Esophagus (tissue), 2 donors: ENCODE data around the gene SMYD3. TPM values are rescaled to one million over a fixed set of nuclear protein-coding genes. Genes with fewer than 3 reads are reported as not detected.

Experiments used
- H3K27ac ChIP-seq, 2 donors: one replicate each; pipeline ENCODE4 v1.5.1; 2013; ENCODE audit warnings: low read depth in 2 of 2, mild to moderate bottlenecking in 2 of 2, inconsistent platforms in 1 of 2, low read length in 1 of 2, moderate library complexity in 1 of 2
- H3K27me3 ChIP-seq, 2 donors: one replicate each; pipeline ENCODE4 v1.6.1; 2013; ENCODE audit warnings: low read length in 2 of 2, control low read depth in 1 of 2, mild to moderate bottlenecking in 1 of 2; ENCODE audit not compliant: insufficient read depth in 2 of 2, control insufficient read depth in 1 of 2
- H3K36me3 ChIP-seq, 2 donors: one replicate each; pipeline ENCODE4 v1.6.1; 2013; ENCODE audit warnings: low read length in 1 of 2; ENCODE audit not compliant: control insufficient read depth in 2 of 2, insufficient read depth in 2 of 2
- H3K4me1 ChIP-seq, 2 donors: one replicate each; pipeline ENCODE4 v1.6.1; 2013; ENCODE audit warnings: low read length in 1 of 2; ENCODE audit not compliant: control insufficient read depth in 2 of 2, insufficient read depth in 2 of 2
- H3K4me3 ChIP-seq, 2 donors: one replicate each; pipeline ENCODE4 v1.5.1; 2013; ENCODE audit warnings: low read length in 2 of 2, mild to moderate bottlenecking in 2 of 2, low read depth in 1 of 2, moderate library complexity in 1 of 2
- H3K9me3 ChIP-seq, 2 donors: one replicate each; pipeline ENCODE4 v1.6.1; 2013; ENCODE audit warnings: mild to moderate bottlenecking in 2 of 2, low read depth in 1 of 2, low read length in 1 of 2, moderate library complexity in 1 of 2; ENCODE audit not compliant: control insufficient read depth in 2 of 2, insufficient read depth in 1 of 2
- WGBS, 2 donors: extraction: QIAGEN DNeasy Blood & Tissue Kit; methylation state at CpG; one replicate each; pipeline ENCODE4 v1.1.7; 2013; 5-methylcytosine and 5-hydroxymethylcytosine counted together
- polyA plus RNA-seq, 2 donors: library from polyadenylated mRNA; stranded (reverse); fragments of 200-250 nt; gene quantifications; one replicate each; pipeline ENCODE4 v1.2.3, GENCODE V29; 2013
- donor health status: healthy with polysubstance abuse.
- donor health status: Bipolar disorder and iron deficiency.

The SMYD3 gene
- polyA plus RNA-seq, 2 donors: 5.0 to 5.7 TPM

DNA sequence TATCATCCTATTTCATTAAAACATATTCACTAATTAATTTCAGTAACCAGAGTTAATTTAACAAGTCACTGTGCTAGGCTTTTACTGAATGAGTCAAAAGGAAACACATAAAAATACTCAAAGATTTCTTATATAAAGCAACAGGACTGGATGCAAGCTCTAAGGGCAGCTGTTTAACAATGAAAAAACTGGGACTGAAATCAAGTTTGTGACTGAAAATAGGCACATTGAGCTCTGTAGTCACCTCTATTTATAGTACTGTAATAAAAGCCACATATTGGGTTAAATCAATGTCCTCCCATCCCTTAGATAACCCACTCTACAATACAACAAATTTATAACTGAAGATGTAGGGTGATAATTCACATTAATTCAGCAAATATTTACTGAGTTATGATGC, 52.4 kb downstream of the SMYD3 start:
- H3K4me1 ChIP-seq: no peaks in the 10 kb centered on the region
- H3K4me3 ChIP-seq: no peak overlapping the region
- H3K36me3 ChIP-seq: no peaks in the 10 kb centered on the region
- no peaks in the 10 kb centered on the region for H3K27me3 ChIP-seq
- H3K9me3 ChIP-seq: no peaks in the 10 kb centered on the region
- H3K27ac ChIP-seq: no peak overlapping the region

DNA sequence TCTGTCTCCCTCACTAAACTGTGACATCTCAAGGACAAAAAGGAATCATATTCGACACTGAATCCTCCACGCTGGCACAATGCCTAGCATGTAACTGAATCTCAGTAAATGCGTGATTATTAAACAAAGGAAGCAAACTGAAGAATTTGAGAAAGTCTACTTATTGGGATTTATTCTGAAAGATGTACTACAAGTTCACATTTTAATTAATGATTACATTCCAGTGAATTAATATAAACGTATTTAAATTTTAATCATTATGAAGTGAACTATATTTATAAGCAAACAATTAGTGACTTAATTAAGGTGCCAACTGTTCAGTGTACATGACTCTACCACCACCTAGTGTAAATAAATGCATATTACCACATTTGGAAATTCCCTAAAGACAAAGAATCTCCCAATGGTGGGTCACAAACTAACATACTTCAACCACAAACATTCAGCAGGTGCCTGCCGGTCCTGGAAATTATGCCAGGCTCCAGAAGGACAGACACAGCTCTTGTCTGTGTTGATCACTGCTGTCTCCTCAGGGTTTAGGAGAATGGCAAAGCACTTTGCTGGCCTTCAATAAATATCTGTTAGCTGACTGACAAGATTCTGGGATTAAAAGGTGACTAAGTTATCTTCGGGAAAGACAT, 56.3 kb downstream of the SMYD3 start:
- Histone ChIP-seq H3K27me3 (no peaks in the 10 kb centered on the region), H3K36me3 (no peaks in the 10 kb centered on the region)
- 36 to 41% methylated on average over 6 of the region's 6 CpGs for WGBS, 2 donors

DNA sequence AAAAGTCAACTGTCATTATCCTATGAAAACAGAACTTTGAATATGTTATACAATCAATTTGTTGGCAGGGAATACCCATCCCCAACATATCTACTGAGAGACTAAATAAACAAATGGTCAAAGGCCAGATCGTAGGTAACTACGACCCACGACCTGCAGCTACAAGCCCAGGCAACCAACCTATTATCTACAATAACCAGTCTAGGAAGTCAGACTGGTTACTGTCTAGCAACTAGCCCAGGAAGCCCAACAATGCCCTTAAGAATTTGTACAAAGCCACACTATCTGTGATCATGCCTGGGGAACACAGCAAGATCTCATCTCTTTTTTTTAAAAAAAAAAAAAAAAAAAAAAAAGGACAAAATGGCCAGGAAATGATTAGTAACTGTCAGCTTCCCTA, 58.7 kb downstream of the SMYD3 start:
- Histone ChIP-seq H3K36me3 (no peaks in the 10 kb centered on the region), H3K4me3 (no peak overlapping the region), H3K27me3 (no peaks in the 10 kb centered on the region), H3K4me1 (peaks cover 0 to 3% of the 10 kb centered on the region in 2 donors), H3K27ac (no peak overlapping the region), H3K9me3 (no peaks in the 10 kb centered on the region)
- 47 to 72% methylated on average over 3 of the region's 3 CpGs for WGBS, 2 donors

More for the DNA sequence above, 56.3 kb downstream of the SMYD3 start:
- Histone ChIP-seq H3K27ac (no peak overlapping the region), H3K4me3 (no peak overlapping the region), H3K9me3 (no peaks in the 10 kb centered on the region), H3K4me1 (peaks cover 0 to 3% of the 10 kb centered on the region in 2 donors)

DNA sequence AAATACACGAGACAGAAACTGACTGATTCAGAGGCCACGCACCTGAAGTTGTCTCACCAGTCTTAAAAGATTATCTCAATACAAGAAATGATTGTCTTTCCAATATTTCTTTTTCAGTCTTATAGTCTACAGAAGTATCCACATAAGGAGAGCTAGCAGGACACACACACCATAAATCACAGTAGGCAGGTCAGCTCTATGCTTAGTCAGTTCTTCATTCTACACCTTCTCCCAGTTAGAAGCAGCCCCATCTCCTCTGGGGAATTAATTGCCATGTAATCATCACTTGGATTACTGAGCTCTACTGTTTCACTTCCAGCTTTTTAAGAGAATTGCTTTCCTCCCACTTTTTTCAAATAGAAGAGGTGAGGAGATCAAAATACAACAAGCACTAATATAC, 59.6 kb downstream of the SMYD3 start:
- H3K27ac ChIP-seq: no peak overlapping the region
- no peak overlapping the region for H3K4me3 ChIP-seq
- no peaks in the 10 kb centered on the region for H3K27me3 ChIP-seq
- H3K36me3 ChIP-seq: no peaks in the 10 kb centered on the region
- H3K9me3 ChIP-seq: no peaks in the 10 kb centered on the region
- H3K4me1 ChIP-seq: peaks cover 0 to 3% of the 10 kb centered on the region in 2 donors
- 64 to 72% methylated on average over 2 of the region's 2 CpGs for WGBS, 2 donors

DNA sequence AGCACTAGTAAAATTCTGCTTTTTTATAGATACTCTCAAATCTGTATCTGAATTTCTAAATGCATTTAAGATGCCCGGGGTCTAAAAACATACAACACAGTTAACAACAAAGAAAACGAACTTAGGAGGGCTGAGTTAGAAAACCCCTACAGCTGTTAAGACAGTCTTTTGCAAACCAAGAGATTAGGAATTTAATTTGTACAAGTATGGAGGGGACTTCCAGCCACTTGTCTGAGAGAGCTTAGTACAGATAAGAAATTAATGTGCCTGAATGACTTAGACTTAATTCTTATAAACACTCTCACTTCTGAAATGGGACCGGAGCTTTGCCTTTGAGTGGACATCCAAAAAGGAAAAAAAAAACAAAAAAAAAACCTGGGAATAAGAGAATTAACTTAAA, 61.6 kb downstream of the SMYD3 start:
- 76 to 84% methylated on average over 3 of the region's 3 CpGs for WGBS, 2 donors
- H3K27me3 ChIP-seq: no peaks in the 10 kb centered on the region
- H3K36me3 ChIP-seq: no peaks in the 10 kb centered on the region
- no peak overlapping the region for H3K27ac ChIP-seq
- no peaks in the 10 kb centered on the region for H3K9me3 ChIP-seq
- peaks cover 0 to 3% of the 10 kb centered on the region in 2 donors for H3K4me1 ChIP-seq
- no peak overlapping the region for H3K4me3 ChIP-seq

DNA sequence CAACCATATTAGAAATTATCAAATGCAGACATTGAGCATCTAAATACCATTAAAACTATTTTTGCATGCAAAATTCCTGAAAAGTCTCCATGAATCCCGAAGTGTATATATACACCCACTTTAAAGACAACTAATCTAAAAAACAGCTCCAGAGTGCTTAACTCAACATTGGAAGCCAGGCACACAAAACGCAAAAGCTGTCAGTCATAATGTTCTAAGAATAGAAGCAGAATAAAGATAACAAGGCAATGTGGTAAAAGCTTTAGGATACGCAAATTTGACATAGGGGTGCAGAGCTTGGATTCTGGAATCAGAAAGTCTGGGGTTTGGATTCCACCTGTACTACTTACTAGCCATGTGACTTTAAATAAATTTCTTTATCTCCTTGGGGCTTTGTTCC, 62.5 kb downstream of the SMYD3 start:
- H3K27ac ChIP-seq: no peak overlapping the region
- H3K27me3 ChIP-seq: no peaks in the 10 kb centered on the region
- H3K4me3 ChIP-seq: no peak overlapping the region
- WGBS, 2 donors: 76% methylated on average over 3 of the region's 3 CpGs
- H3K9me3 ChIP-seq: no peaks in the 10 kb centered on the region
- no peaks in the 10 kb centered on the region for H3K36me3 ChIP-seq
- H3K4me1 ChIP-seq: peaks cover 0 to 3% of the 10 kb centered on the region in 2 donors

DNA sequence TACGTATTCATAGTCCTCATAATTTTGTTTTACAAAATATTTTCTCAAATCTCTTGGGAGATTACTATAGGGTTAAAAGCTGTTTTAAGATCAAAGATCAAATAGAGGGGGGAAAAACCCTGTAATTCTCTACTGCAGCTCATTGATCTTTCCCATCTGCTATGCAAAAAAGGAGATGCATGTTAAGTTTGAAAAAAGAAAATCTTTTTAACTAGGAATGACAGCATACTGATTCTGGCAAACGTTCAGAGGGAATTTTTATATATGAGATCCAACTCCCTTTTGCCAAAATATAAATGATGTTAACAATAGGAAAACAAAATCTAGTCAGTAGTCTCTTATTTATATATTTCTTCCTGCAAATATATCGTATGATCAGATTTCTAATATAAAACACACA, 69.1 kb downstream of the SMYD3 start:
- no peaks in the 10 kb centered on the region for H3K4me1 ChIP-seq
- no peak overlapping the region for H3K4me3 ChIP-seq
- no peak overlapping the region for H3K27ac ChIP-seq
- no peaks in the 10 kb centered on the region for H3K36me3 ChIP-seq
- WGBS, 2 donors: 51 to 64% methylated on average over 3 of the region's 3 CpGs
- H3K9me3 ChIP-seq: no peaks in the 10 kb centered on the region
- no peaks in the 10 kb centered on the region for H3K27me3 ChIP-seq

DNA sequence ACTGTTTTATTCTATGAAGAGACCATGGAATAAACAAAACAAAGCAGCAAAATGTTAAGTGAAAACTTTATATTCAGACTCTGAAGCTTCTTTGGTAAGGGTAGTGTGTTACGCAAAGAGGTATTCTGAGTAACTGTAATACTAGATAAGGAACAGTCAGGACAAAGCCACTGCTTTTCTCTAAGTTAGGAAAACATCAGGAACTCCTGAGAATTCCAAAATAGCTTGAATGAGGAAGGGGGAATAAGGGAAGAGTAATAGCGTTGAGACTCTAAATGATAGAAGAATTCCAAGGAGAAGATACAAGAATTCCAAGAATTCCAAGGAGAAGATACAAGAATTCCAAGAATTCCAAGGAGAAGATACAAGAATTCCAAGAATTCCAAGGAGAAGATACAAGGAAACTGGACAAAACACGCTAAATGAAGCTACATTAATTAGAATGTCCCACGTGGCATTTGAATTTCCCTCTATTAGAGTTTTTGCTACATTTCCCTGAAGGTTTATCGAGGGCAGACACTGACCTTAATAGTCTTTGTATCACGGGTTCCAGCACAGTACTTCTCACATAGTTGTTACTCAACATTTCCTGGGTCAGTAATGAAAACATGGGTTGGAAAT, 71.5 kb downstream of the SMYD3 start:
- H3K36me3 ChIP-seq: no peaks in the 10 kb centered on the region
- no peaks in the 10 kb centered on the region for H3K27me3 ChIP-seq
- H3K4me3 ChIP-seq: no peak overlapping the region
- WGBS, 2 donors: 80 to 84% methylated on average over 6 of the region's 6 CpGs
- no peaks in the 10 kb centered on the region for H3K4me1 ChIP-seq
- no peaks in the 10 kb centered on the region for H3K9me3 ChIP-seq
- no peak overlapping the region for H3K27ac ChIP-seq

DNA sequence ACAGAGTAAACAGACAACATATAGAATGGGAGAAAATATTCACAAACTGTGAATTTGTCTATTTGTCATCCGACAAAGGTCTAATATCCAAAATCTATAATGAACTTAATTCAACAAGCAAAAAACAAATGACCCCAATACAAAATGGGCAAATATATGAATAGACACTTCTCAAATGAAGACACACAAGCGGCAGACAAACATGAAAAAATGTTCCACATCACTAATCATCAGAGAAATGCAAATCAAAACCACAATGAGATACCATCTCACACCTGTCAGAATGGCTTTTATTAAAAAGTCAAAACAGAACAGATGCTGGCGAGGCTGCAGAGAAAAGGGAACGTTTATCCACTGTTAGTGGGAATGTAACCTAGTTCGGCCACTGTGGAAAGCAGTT, 72.7 kb downstream of the SMYD3 start:
- 91 to 94% methylated on average over 5 of the region's 5 CpGs for WGBS, 2 donors
- H3K27me3 ChIP-seq: no peaks in the 10 kb centered on the region
- H3K27ac ChIP-seq: no peak overlapping the region
- no peaks in the 10 kb centered on the region for H3K36me3 ChIP-seq
- no peak overlapping the region for H3K4me3 ChIP-seq
- no peaks in the 10 kb centered on the region for H3K9me3 ChIP-seq
- H3K4me1 ChIP-seq: no peaks in the 10 kb centered on the region
